Gastrocnemius medialis (tissue), 4 donors: ENCODE measurements around the gene COL24A1.

ENCODE experiments used
- POLR2A ChIP-seq, 2 donors: fragments of 450-650 bp; IDR thresholded peaks; one replicate each; pipeline ENCODE4 v1.6.1; 2017; ENCODE audit warnings: antibody characterized with exemption in 2 of 2, mild to moderate bottlenecking in 2 of 2, moderate library complexity in 2 of 2
- TF ChIP-seq, protein P1 (sequence below), 5 experiments: fragments of 450-650 bp in 3 of 5; fragments of 200-600 bp in 2 of 5; sonication (generic) in 2 of 5; IDR thresholded peaks in 4 of 5; conservative IDR thresholded peaks in 1 of 5; 1 replicate in 4 of 5; 2 replicates in 1 of 5; pipeline ENCODE4 v1.5.1; 2016 to 2019; ENCODE audit warnings: antibody characterized with exemption in 5 of 5, mild to moderate bottlenecking in 3 of 5, moderate library complexity in 3 of 5

DNA sequence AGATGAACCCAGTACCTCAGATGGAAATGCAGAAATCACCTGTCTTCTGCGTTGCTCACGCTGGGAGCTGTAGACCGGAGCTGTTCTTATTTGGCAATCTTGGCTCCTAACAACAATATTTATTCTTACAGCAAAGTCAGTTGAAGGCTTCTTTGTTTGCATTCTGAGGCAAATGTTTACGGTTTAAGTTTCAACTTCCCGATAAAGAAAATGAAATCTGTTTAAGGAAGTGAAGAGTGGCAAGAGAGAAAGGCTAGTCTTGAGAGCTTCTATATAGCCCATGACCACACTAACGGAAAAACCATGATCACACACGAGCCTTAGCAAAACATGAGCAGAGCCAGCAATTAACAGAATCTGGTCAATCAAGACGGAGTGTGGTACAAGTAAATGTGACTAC lies 325.7 kb downstream of the COL24A1 start:
- TF ChIP-seq, protein P1, sequence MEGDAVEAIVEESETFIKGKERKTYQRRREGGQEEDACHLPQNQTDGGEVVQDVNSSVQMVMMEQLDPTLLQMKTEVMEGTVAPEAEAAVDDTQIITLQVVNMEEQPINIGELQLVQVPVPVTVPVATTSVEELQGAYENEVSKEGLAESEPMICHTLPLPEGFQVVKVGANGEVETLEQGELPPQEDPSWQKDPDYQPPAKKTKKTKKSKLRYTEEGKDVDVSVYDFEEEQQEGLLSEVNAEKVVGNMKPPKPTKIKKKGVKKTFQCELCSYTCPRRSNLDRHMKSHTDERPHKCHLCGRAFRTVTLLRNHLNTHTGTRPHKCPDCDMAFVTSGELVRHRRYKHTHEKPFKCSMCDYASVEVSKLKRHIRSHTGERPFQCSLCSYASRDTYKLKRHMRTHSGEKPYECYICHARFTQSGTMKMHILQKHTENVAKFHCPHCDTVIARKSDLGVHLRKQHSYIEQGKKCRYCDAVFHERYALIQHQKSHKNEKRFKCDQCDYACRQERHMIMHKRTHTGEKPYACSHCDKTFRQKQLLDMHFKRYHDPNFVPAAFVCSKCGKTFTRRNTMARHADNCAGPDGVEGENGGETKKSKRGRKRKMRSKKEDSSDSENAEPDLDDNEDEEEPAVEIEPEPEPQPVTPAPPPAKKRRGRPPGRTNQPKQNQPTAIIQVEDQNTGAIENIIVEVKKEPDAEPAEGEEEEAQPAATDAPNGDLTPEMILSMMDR (IDR thresholded peaks at IDR 0.05 in 4 of 5, conservative IDR thresholded peaks at IDR 0.05 in 1 of 5) = no peak
- no peak for TF ChIP-seq POLR2A (IDR thresholded peaks at IDR 0.05)
